ENCODE measurements around the gene NEGR1.

NEGR1 gene

GRCh38 chr1:72282271-72283021 lies at the start of gene NEGR1:
Gene NEGR1, minus strand, starts transcription at chr1:72282539.
- Histone ChIP-seq H3K36me3 (ENCODE audit: control insufficient read depth in 2 of 2, insufficient read depth in 2 of 2, low read length in 2 of 2) (no peaks in the 10 kb centered on the region), H3K27ac (ENCODE audit: low read length) (peak within 1 kb of the TSS; percentile 97), H3K4me3 (ENCODE audit: low read length in 2 of 2) (peak within 1 kb of the TSS; percentile 95 to 99), H3K9me3 (ENCODE audit: control insufficient read depth in 2 of 2, low read length in 2 of 2) (no peaks in the 10 kb centered on the region), H3K27me3 (ENCODE audit: control insufficient read depth in 1 of 2, insufficient read depth in 2 of 2, low read length in 2 of 2) (no peaks in the 10 kb centered on the region), H3K9ac (ENCODE audit: low read length in 2 of 2) (peak within 1 kb of the TSS; percentile 79 to 93), H3K4me1 (ENCODE audit: control insufficient read depth, insufficient read depth, low read length) (peaks cover 13% of the 10 kb centered on the region)

DNA sequence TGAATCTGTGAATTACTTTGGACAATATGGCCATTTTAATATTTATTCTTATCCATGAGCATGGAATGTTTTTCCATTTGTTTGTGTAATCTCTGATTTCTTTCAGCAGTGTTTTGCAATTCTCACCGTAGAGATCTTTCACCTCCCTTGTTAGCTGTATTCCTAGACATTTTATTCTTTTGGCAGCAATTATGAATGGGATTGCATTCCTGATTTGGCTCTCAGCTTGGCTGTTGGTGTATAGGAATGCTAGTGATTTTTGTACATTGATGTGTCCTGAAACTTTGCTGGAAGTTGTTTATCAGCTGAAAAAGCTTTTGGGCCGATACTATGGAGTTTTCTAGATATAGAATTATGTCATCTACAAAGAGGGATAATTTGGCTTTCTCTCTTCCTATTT lies 44.2 kb upstream of the NEGR1 start:
- Histone ChIP-seq H3K36me3 (ENCODE audit: control insufficient read depth in 2 of 2, insufficient read depth in 2 of 2, low read length in 2 of 2) (no peaks in the 10 kb centered on the region), H3K27ac (ENCODE audit: low read length) (no peak overlapping the region)

GRCh38 chr1:72324451-72324850 lies 42.1 kb upstream of the NEGR1 start:
- Histone ChIP-seq H3K9ac (ENCODE audit: low read length in 2 of 2) (no peak overlapping the region), H3K36me3 (ENCODE audit: control insufficient read depth in 2 of 2, insufficient read depth in 2 of 2, low read length in 2 of 2) (no peaks in the 10 kb centered on the region), H3K4me1 (ENCODE audit: control insufficient read depth, insufficient read depth, low read length) (no peaks in the 10 kb centered on the region), H3K4me3 (ENCODE audit: low read length in 2 of 2) (no peak overlapping the region), H3K27me3 (ENCODE audit: control insufficient read depth in 1 of 2, insufficient read depth in 2 of 2, low read length in 2 of 2) (no peaks in the 10 kb centered on the region), H3K9me3 (ENCODE audit: control insufficient read depth in 2 of 2, low read length in 2 of 2) (no peaks in the 10 kb centered on the region), H3K27ac (ENCODE audit: low read length) (no peak overlapping the region)

More for the DNA sequence above, 44.2 kb upstream of the NEGR1 start:
- H3K9ac ChIP-seq (ENCODE audit: low read length in 2 of 2), result no peak overlapping the region
- no peak overlapping the region for H3K4me3 ChIP-seq (ENCODE audit: low read length in 2 of 2)
- no peaks in the 10 kb centered on the region for H3K27me3 ChIP-seq (ENCODE audit: control insufficient read depth in 1 of 2, insufficient read depth in 2 of 2, low read length in 2 of 2)
- no peaks in the 10 kb centered on the region for H3K9me3 ChIP-seq (ENCODE audit: control insufficient read depth in 2 of 2, low read length in 2 of 2)
- no peaks in the 10 kb centered on the region for H3K4me1 ChIP-seq (ENCODE audit: control insufficient read depth, insufficient read depth, low read length)

GRCh38 chr1:72322910-72323309 lies 40.6 kb upstream of the NEGR1 start:
- Histone ChIP-seq H3K9ac (ENCODE audit: low read length in 2 of 2) (no peak overlapping the region), H3K27me3 (ENCODE audit: control insufficient read depth in 1 of 2, insufficient read depth in 2 of 2, low read length in 2 of 2) (no peaks in the 10 kb centered on the region), H3K27ac (ENCODE audit: low read length) (no peak overlapping the region), H3K36me3 (ENCODE audit: control insufficient read depth in 2 of 2, insufficient read depth in 2 of 2, low read length in 2 of 2) (no peaks in the 10 kb centered on the region), H3K9me3 (ENCODE audit: control insufficient read depth in 2 of 2, low read length in 2 of 2) (no peaks in the 10 kb centered on the region), H3K4me3 (ENCODE audit: low read length in 2 of 2) (no peak overlapping the region), H3K4me1 (ENCODE audit: control insufficient read depth, insufficient read depth, low read length) (no peaks in the 10 kb centered on the region)

- Histone ChIP-seq H3K36me3 (ENCODE audit: control insufficient read depth in 2 of 2, insufficient read depth in 2 of 2, low read length in 2 of 2) (no peaks in the 10 kb centered on the region), H3K4me3 (ENCODE audit: low read length in 2 of 2) (no peak overlapping the region), H3K27ac (ENCODE audit: low read length) (no peak overlapping the region), H3K4me1 (ENCODE audit: control insufficient read depth, insufficient read depth, low read length) (no peaks in the 10 kb centered on the region), H3K27me3 (ENCODE audit: control insufficient read depth in 1 of 2, insufficient read depth in 2 of 2, low read length in 2 of 2) (no peaks in the 10 kb centered on the region), H3K9me3 (ENCODE audit: control insufficient read depth in 2 of 2, low read length in 2 of 2) (no peaks in the 10 kb centered on the region), H3K9ac (ENCODE audit: low read length in 2 of 2) (no peak overlapping the region)
These were observed 14.2 kb upstream of the NEGR1 start for GRCh38 chr1:72296501-72296900.

DNA sequence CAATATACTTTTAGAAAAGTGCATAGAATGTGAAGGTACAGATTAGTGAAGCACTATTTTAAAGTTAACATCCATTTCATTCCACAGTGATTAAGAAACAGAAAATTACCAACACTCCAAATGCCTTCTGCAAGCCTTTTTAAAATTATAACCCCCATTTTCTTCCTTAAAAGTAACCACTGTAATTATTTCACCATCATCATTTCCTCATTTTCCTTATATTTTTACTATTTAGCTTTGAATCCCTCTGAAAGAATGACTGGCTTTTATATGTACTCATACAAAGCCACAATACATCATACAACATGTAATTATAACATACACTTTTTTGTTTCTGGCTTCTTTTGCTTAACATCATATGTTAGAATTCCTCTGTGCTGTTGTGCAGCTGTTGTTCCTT lies 6.5 kb upstream of the NEGR1 start:
- Histone ChIP-seq H3K27ac (ENCODE audit: low read length) (no peak overlapping the region), H3K4me1 (ENCODE audit: control insufficient read depth, insufficient read depth, low read length) (peaks cover 7% of the 10 kb centered on the region), H3K27me3 (ENCODE audit: control insufficient read depth in 1 of 2, insufficient read depth in 2 of 2, low read length in 2 of 2) (no peaks in the 10 kb centered on the region), H3K9me3 (ENCODE audit: control insufficient read depth in 2 of 2, low read length in 2 of 2) (no peaks in the 10 kb centered on the region), H3K9ac (ENCODE audit: low read length in 2 of 2) (no peak overlapping the region), H3K4me3 (ENCODE audit: low read length in 2 of 2) (no peak overlapping the region), H3K36me3 (ENCODE audit: control insufficient read depth in 2 of 2, insufficient read depth in 2 of 2, low read length in 2 of 2) (no peaks in the 10 kb centered on the region)

GRCh38 chr1:72286401-72286800 lies 4.1 kb upstream of the NEGR1 start:
- no peak overlapping the region for H3K9ac ChIP-seq (ENCODE audit: low read length in 2 of 2)
- H3K9me3 ChIP-seq (ENCODE audit: control insufficient read depth in 2 of 2, low read length in 2 of 2), result no peaks in the 10 kb centered on the region
- no peak overlapping the region for H3K4me3 ChIP-seq (ENCODE audit: low read length in 2 of 2)
- H3K36me3 ChIP-seq (ENCODE audit: control insufficient read depth in 2 of 2, insufficient read depth in 2 of 2, low read length in 2 of 2), result no peaks in the 10 kb centered on the region
- H3K4me1 ChIP-seq (ENCODE audit: control insufficient read depth, insufficient read depth, low read length), result peaks cover 7% of the 10 kb centered on the region
- no peaks in the 10 kb centered on the region for H3K27me3 ChIP-seq (ENCODE audit: control insufficient read depth in 1 of 2, insufficient read depth in 2 of 2, low read length in 2 of 2)
- no peak overlapping the region for H3K27ac ChIP-seq (ENCODE audit: low read length)

DNA sequence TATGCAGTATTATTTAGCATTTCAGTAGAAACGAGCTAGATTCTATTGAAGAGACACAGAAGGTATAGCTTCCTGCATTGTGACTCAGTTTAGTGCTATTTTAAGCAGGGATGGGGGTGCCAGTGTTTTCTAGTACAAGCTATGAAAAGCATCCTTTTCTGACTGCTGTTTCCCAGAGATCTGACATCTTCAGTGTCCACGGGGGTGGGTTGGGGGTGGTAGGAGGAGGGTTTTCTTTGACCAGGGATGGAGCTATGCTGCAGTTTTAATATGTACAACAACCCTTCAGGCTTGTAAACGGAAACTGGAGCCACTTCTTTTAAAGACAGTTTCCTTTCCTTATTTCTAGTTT lies 2.7 kb upstream of the NEGR1 start:
- H3K27me3 ChIP-seq (ENCODE audit: control insufficient read depth in 1 of 2, insufficient read depth in 2 of 2, low read length in 2 of 2), result no peaks in the 10 kb centered on the region
- no peaks in the 10 kb centered on the region for H3K9me3 ChIP-seq (ENCODE audit: control insufficient read depth in 2 of 2, low read length in 2 of 2)
- H3K9ac ChIP-seq (ENCODE audit: low read length in 2 of 2), result peak overlapping the region; percentile 78 to 93
- H3K4me3 ChIP-seq (ENCODE audit: low read length in 2 of 2), result peak overlapping the region; percentile 95 to 99
- peak overlapping the region; percentile 97 for H3K27ac ChIP-seq (ENCODE audit: low read length)
- H3K4me1 ChIP-seq (ENCODE audit: control insufficient read depth, insufficient read depth, low read length), result peaks cover 10% of the 10 kb centered on the region
- H3K36me3 ChIP-seq (ENCODE audit: control insufficient read depth in 2 of 2, insufficient read depth in 2 of 2, low read length in 2 of 2), result no peaks in the 10 kb centered on the region

DNA sequence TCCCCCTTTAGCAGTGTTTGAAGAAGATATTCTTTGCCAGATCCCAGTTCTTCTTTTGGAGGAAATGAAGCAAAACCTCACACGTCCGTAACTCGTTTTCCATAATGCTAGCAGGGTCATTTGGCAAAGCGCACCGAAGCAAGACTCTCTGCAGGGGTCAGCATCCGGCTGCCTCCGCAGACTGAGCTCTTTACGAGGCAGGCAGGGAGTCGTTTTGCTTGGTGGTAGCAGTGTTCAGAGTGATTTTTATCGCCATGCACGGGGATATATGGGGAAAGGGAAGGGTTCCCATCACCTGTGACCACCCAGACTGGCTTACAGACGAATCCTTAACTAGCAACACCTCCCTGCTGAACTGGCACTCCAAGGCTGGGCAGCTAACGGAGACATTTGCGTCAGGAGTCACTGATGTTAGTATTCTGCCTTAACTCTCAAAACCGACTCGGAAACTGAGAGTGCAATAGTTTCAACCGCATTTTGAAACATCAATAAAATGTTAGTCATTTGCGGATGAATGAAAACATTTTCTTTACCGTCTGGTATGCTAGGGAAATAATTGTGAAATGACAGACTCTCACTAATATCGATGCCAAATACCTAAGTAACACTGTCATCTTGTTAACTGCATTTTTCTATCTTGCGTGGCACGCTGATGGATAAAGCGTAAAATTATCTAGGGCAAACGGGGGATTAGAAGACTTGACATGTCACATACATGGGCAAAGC lies 2.2 kb upstream of the NEGR1 start:
- H3K9ac ChIP-seq (ENCODE audit: low read length in 2 of 2), result peak overlapping the region; percentile 78 to 93
- H3K36me3 ChIP-seq (ENCODE audit: control insufficient read depth in 2 of 2, insufficient read depth in 2 of 2, low read length in 2 of 2), result no peaks in the 10 kb centered on the region
- H3K4me1 ChIP-seq (ENCODE audit: control insufficient read depth, insufficient read depth, low read length), result peaks cover 10% of the 10 kb centered on the region
- no peaks in the 10 kb centered on the region for H3K27me3 ChIP-seq (ENCODE audit: control insufficient read depth in 1 of 2, insufficient read depth in 2 of 2, low read length in 2 of 2)
- peak overlapping the region; percentile 97 for H3K27ac ChIP-seq (ENCODE audit: low read length)
- H3K4me3 ChIP-seq (ENCODE audit: low read length in 2 of 2), result peak overlapping the region; percentile 95 to 99
- H3K9me3 ChIP-seq (ENCODE audit: control insufficient read depth in 2 of 2, low read length in 2 of 2), result no peaks in the 10 kb centered on the region

DNA sequence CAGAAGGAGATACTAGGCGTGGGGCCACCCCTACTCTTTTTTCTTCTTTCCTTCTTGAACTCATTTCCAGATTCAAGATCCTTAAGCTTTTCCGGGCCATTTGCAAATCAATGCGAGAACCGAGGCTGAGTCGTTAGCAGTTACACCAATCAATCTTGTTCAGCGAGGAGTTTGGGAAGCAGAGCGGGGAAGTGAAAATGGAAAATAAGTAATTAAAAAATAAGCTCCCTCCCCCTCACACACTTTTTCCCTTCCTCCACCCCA lies 1.7 kb upstream of the NEGR1 start:
- H3K27ac ChIP-seq (ENCODE audit: low read length), result peak overlapping the region; percentile 97
- no peaks in the 10 kb centered on the region for H3K27me3 ChIP-seq (ENCODE audit: control insufficient read depth in 1 of 2, insufficient read depth in 2 of 2, low read length in 2 of 2)
- H3K9ac ChIP-seq (ENCODE audit: low read length in 2 of 2), result peak overlapping the region; percentile 78 to 93
- H3K4me3 ChIP-seq (ENCODE audit: low read length in 2 of 2), result peak overlapping the region; percentile 95 to 99
- H3K4me1 ChIP-seq (ENCODE audit: control insufficient read depth, insufficient read depth, low read length), result peaks cover 13% of the 10 kb centered on the region
- no peaks in the 10 kb centered on the region for H3K9me3 ChIP-seq (ENCODE audit: control insufficient read depth in 2 of 2, low read length in 2 of 2)
- no peaks in the 10 kb centered on the region for H3K36me3 ChIP-seq (ENCODE audit: control insufficient read depth in 2 of 2, insufficient read depth in 2 of 2, low read length in 2 of 2)

All from stomach smooth muscle (tissue), 2 donors.